Esophagus muscularis mucosa (tissue), 3 donors: ENCODE results near the gene RTF1.

Experiments
- CTCF ChIP-seq, 3 experiments: fragments of 200-600 bp in 2 of 3; fragments of 450-650 bp in 1 of 3; sonication (generic) in 2 of 3; IDR thresholded peaks; one replicate each; pipeline ENCODE4 v1.5.1; 2017 to 2019; ENCODE audit warnings: antibody characterized with exemption in 3 of 3, mild to moderate bottlenecking in 2 of 3, moderate library complexity in 1 of 3
- POLR2A ChIP-seq: fragments of 450-650 bp; IDR thresholded peaks from one replicate; pipeline ENCODE4 v1.6.1; 2017; ENCODE audit warnings: antibody characterized with exemption, moderate library complexity, mild to moderate bottlenecking, low read depth

GRCh38 chr15:41493205-41493901, 76.5 kb downstream of the RTF1 start, which contains the start of gene ITPKA:
- TF ChIP-seq POLR2A (no peak), CTCF (IDR thresholded peaks at IDR 0.05) (no peak)
